ENCODE results near the gene ZNF35.

DNA sequence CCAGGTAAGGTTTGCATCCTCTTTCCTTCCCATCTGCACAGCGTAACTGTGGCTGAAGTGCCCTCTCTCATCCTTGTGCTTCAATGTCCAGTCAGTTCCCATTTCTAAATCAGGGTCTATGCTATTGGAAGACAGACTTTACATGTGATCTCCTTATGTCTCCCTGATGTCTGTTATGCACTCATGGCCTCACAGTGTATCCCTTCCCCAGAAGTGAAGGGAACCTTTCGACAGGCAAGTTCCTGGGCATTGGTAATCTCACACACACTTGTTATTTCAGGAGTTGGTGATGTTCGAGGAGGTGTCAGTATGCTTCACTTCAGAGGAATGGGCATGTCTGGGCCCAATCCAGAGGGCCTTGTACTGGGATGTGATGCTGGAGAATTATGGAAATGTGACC is 16.3 kb upstream of the ZNF35 start:
- TF ChIP-seq POLR2A (IDR thresholded peaks at IDR 0.05) (no peak), POLR2AphosphoS5 (IDR thresholded peaks at IDR 0.05; ENCODE audit: insufficient read depth in 1 of 2, low read depth in 1 of 2) (no peak)
- TF ChIP-seq, protein P1, sequence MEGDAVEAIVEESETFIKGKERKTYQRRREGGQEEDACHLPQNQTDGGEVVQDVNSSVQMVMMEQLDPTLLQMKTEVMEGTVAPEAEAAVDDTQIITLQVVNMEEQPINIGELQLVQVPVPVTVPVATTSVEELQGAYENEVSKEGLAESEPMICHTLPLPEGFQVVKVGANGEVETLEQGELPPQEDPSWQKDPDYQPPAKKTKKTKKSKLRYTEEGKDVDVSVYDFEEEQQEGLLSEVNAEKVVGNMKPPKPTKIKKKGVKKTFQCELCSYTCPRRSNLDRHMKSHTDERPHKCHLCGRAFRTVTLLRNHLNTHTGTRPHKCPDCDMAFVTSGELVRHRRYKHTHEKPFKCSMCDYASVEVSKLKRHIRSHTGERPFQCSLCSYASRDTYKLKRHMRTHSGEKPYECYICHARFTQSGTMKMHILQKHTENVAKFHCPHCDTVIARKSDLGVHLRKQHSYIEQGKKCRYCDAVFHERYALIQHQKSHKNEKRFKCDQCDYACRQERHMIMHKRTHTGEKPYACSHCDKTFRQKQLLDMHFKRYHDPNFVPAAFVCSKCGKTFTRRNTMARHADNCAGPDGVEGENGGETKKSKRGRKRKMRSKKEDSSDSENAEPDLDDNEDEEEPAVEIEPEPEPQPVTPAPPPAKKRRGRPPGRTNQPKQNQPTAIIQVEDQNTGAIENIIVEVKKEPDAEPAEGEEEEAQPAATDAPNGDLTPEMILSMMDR (IDR thresholded peaks at IDR 0.05): no peak
